ENCODE measurements around the gene CMSS1.

The CMSS1 gene

GRCh38 chr3:99855900-99856299, 38.2 kb downstream of the CMSS1 start:
- DNase-seq = no peak

DNA sequence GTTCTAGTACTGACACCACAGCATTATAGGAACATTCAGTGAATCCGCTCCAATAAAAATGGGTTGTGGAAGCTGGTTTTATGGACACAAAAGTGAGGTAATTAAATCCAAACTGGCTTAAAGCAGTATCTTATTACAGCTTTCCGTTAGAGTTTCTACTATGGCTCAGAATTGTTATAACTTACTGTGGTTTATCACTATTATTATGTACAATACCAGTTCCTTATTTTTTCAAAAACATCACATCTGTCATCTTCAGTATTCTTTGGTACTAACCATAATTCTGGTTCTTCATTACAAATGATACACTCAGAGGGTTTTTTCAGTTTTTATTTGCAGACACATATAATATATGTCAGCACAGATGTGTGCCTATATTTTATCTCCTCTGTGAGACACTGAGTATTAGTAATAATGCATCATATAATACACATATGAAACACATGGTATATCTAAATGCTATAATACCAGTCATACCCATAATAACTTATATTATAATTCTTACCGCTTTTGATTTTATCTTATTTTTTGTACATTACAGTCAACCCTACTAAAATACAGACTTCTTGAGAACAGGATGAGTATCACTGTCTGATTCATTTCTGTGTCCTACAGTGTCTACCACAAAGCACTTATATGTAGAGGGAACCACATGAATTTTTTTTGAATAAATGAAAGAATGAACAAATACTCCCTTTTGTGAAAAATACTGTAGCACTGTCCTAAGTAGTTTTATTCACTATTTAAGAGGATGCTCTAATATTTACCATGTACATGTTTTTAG, 39.0 kb downstream of the CMSS1 start:
- DNase-seq = no peak

- DNase-seq = no peak
Observed at GRCh38 chr3:99857278-99857677, 39.6 kb downstream of the CMSS1 start.

- DNase-seq = no peak
Observed at GRCh38 chr3:99858469-99858868, 40.8 kb downstream of the CMSS1 start.

DNA sequence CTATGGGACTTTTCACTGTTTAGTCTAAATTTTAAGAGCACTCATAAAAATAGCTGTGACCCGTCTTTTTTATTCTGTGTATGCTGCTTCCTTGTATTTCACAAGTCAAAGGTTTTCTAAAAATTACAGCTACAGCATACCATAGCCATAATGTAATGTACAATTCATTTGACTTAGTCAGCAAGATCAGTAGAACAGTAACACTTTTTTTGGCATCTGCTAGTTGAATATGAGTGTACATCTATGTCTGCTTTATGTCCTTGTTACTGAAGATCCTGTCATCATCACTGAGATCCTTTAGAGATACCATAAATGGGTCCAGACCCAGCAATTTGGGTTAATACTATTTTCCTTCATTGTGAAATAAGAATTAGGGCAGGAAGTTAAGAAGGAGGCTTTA, 42.2 kb downstream of the CMSS1 start:
- no peak for DNase-seq

GRCh38 chr3:99861216-99861615, 43.6 kb downstream of the CMSS1 start:
- DNase-seq = no peak

- DNase-seq = no peak
Observed at GRCh38 chr3:99862208-99862607, 44.5 kb downstream of the CMSS1 start.

DNA sequence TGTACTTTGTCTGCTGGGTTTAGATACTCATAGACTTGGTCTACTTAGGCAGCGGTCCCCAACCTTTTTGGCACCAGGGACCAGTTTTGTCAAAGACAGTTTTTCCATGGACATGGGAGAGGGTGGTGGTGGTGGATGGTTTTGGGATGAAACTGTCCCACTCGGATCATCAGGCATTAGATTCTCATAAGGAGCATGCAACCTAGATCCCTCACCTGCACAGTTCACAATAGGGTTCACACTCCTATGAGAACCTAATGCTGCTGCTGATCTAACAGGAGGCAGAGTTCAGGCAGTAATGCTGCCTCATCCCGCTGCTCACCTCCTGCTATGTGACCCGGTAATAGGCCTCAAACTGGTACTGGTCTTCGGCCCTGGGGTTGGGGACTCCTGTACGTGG, 45.3 kb downstream of the CMSS1 start:
- no peak for DNase-seq

- no peak for DNase-seq
Observed at GRCh38 chr3:99863588-99863987, 45.9 kb downstream of the CMSS1 start.

DNA sequence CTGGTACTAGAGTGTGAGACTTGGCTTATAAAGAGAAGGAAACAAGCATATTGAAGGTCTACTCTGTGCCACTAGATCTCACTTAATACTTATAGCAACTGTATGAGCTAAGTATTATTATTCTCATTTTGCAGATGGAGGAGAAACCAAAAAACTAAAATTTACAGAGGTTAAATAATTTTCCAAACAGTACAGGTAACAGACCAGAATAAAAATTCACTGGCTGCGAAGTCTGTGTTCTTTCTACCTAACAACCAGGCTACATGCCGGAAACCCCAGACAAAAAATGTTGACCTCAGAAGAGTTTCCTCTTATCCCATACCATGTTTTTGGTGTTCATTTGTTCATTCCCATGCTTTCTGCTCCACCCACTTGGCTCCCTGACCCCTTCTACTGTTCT, 46.6 kb downstream of the CMSS1 start:
- DNase-seq = no peak

DNA sequence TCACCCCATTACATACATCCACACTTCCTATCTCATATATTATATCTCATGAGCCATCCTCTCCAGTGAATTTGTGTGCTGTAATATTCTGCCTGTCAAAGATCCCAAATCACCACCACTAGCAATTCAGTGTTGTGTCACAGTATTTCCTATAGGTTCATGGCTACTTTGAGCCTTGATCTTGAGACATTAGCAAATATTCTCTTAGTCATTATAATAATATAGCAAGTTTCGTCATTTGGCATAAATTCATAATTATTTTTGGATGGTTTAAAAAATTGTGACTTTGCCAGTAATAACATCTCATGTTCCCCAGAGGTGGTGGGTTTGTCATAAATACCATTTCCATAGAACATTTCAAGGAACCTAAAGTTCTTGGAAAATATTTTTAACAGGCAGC, 47.7 kb downstream of the CMSS1 start:
- DNase-seq = no peak

DNA sequence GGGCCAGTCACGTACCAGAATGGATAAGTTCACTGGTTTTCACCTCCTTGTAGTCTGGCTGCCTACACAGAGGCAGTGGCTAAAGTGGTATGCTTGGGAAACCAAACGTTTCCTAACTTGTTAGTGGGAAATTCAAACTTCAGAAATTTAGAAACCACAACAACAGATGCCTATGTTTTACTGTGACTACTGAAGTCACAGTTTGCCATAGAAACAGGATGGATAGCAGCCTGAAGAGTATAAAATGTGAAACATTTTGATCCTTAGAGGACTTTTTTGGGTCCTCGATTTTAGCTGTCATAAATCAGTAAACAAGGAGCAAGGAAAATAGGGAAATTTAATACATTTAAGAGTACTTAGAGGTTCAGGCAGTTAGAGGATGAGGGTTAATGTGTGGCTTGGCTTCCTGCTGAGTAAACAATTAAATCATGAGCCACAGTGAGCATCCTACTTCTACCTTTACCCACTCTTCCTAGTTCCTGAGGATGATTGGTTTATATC, 48.6 kb downstream of the CMSS1 start:
- DNase-seq = no peak

DNA sequence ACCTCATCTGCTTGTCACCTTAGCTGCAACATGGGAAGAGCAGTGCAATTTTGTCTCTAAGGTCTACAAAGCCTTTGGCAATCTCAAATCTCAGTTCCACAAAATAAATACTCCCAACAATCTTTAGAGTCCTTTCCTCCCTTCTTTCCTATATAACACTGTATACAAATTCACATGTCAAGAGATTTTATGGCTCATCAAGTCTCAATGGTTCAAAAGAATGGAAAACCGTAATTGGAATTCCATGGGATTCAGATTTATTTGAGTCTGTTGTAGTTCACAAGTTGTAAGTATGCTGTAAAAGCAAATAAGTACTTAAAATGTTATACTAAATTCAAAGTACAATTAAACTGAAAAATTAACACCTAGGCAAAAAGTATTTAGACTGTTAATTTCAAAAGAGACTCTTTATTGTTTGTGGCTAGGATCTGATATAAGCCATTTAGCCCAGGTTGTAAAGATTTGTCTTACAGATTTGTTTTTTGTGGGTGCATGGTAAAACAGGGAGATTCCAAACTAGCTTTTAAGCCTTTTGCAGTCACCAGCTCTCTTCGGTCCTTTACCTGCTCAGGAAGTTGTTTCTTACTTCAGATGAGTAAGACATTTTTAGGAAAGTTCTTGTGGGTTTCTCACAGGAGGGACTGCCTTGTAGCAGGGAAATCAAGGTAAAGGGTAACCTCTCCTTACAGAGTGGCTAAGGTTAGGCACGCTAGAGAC, 50.1 kb downstream of the CMSS1 start:
- no peak for DNase-seq

DNA sequence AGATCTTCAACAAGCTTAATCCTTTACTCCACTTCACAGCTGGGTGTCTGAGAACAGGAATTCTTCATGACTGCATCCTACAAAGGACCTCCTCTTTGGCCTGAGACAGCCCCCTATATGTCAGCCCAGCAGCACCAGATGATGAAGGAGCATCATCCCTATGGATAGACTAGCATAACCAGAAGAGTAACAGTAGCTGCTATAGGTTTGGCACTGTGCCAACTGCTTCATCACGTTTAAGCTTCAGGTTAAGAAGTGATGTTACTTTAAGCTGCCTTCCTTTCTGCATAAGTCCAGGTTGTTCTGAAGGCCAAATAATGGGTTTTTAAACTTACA, 50.6 kb downstream of the CMSS1 start:
- DNase-seq = no peak

- no peak for DNase-seq
Observed at GRCh38 chr3:99869621-99870020, 52.0 kb downstream of the CMSS1 start.

- DNase-seq = no peak
Observed at GRCh38 chr3:99870712-99871111, 53.0 kb downstream of the CMSS1 start.

DNA sequence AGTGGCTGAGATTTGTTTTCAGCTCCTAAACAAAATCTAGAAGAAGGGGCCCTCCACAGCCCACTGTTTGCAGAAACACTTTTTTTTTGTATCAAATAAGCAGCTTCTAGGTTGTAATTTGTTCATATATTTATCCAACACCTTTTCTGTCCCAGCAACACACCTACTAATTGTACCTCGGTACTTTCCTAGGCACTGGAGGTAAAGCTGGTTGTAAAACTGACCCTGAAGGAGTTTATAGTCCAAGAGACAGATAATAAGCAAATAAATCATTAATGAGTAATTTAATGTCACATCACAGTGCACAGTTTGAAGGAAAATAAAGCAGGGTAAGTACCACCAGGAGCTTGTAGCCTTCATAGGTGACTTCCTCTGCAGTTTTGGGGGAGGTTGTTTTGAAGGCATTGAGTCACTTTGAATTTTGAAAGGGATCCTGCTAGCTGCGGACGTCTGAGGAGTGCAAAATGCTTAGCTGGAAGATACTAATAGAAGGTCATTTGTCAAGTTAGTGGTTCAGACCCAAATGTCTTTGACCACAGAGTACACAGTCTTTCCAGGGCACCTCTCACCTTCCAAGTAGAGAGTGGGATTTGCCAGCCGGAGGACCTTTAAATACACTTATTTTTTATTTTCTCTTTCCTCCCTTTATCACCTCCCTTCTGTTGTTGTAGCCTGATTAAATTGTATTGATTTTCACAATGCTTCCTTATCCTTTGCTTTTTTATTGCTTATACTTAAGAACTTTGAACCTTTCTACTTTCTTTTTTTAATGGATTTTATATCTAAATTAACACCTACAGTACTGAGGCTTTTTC, 53.8 kb downstream of the CMSS1 start:
- DNase-seq = no peak

DNA sequence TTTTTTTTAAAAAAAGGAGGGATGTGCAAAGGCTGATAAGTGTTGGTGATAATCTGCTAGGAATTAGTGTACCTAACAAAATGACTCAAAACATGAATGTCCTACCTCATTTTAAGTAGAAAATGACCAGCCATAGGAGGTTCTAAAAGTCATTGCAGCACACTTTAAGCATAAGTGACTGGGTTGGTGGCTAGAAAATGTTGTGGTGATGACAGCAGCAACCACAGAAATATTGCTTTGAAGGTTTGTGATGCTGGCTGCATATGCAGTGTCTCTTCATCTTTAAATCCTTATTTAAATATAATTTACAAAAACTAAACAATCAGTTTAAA, 55.2 kb downstream of the CMSS1 start:
- no peak for DNase-seq

DNA sequence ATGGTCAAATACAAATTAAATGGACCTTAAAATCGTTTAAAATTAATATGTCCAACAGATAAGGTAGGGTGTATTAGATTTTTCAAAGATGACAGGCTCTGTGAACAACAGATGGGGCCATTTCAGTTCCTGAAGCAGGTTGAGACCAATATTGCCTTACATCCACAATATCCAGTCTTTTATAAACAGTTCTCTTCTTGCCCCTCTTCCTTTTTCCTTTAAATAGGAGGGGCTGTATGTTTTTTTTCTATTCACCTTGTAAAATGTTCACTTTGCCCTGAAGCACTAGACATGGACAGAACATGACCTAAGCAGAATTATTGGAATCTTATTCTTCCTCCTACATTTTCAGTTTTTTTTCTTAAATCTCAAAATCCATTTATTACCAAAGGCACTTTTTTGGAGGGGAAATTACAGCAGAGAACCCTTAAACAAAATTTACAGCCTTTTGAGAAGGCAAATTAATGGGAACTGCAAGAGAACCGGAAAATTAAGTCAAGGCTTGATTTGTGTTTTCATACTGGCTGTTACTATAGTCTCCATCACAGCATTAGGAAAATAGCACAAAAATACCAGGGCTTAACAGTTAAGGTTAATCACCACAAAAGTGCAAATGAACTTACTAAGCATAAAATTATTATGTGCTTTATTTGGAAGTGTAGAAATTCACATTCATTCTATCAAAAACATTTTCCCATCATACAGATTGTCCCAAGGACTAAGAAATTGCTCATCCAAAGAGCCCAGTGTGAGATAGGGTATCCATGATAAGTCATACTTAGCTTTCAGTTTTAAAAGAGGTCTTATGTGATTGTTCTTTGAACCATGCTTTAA, 55.8 kb downstream of the CMSS1 start:
- DNase-seq = no peak

DNA sequence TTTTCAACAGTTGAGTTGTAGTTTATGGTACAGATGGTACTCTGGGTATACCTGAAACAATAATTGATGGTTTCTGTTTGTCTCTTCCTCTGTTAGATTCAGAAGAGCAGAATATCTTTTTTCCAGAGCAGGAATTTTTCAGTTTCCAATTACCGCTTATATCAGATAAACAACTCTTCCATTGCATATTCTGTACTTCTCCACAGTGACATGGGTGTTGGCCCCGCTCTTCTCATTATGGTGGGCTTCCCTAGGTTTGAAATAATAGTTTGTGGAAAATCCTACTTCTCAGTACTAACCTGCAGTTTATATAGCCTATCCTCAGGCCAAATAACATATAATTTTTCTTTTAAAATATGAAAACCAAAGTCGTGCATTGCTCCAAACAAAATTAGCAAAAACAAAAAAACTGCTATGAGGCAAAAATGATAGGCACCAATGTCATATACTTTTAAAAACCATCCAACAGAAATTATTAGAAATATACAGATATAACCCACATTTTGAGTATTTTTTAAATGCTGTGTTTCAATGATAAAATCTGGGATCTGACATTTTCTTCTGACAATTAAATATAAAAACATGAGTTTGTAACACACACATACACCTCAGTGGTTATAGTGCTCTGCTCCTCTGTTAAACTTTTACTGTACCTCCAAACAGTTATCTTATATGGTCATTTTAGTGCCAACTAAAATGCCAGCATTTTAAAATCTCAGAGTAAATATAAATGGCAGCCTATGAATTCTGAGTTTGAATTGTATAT, 56.8 kb downstream of the CMSS1 start:
- DNase-seq = no peak

- DNase-seq = no peak
Observed at GRCh38 chr3:99875581-99875928, 57.9 kb downstream of the CMSS1 start.
